Erythroblast (primary cell): ENCODE results near the gene MAP3K7CL.

Experiments
- GATA1 ChIP-seq: IDR thresholded peaks from 2 replicates; pipeline ENCODE4 v1.6.1; 2011; ENCODE audit warnings: low read depth, mild to moderate bottlenecking, control low read depth, low read length, moderate library complexity
- POLR2A ChIP-seq: IDR thresholded peaks from 2 replicates; pipeline ENCODE4 v1.6.1; 2011; ENCODE audit warnings: mild to moderate bottlenecking, low read length

DNA sequence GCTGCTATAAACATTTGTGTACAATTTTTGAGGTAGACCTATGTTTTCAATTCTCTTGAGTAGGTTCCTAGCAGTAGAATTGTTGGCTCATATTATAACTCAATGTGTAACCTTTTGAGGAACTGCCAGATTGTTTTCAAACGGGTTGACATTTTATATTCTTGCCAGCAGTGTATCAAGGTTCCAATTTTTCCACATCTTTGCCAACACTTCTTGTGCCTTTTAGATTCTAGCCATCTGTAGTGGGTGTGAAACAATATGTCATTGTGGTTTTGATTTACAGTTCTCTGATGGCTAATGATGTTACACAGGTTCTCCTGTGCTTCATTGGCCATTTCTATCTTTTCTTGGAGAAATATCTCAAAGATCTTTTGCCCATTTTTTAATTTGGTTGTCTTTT is 36.4 kb downstream of the MAP3K7CL start:
- TF ChIP-seq POLR2A (no peak), GATA1 (no peak)
